HT-29 (cell line): ENCODE results near the gene CDR2L. TPM values are rescaled to one million over a fixed set of nuclear protein-coding genes. Genes with fewer than 3 reads are reported as not detected.

Source experiments
- DNase-seq: peaks from one replicate; pipeline ENCODE4 v3.0.0-alpha.2; 2015; ENCODE audit warnings: low spot score
- total RNA-seq: library from RNA; depleted of rRNA; stranded (reverse); fragments of >200 nt; shearing (Covaris generic); gene quantifications from 2 replicates; pipeline ENCODE4 v1.2.3, GENCODE V29; 2014; rRNA removed

CDR2L gene
- 10.2 and 10.6 TPM in 2 replicates for total RNA-seq

- peak; percentile 92 for DNase-seq
Observed at GRCh38 chr17:74987418-74987908, at the start of gene CDR2L. Gene CDR2L (plus strand): TSS chr17:74987632. CDS start chr17:74988044, 412 bp downstream.

- no peak for DNase-seq
Observed at GRCh38 chr17:74938194-74938950, 49.1 kb upstream of the CDR2L start.

GRCh38 chr17:74939534-74939933 lies 47.9 kb upstream of the CDR2L start:
- DNase-seq, result no peak

DNA sequence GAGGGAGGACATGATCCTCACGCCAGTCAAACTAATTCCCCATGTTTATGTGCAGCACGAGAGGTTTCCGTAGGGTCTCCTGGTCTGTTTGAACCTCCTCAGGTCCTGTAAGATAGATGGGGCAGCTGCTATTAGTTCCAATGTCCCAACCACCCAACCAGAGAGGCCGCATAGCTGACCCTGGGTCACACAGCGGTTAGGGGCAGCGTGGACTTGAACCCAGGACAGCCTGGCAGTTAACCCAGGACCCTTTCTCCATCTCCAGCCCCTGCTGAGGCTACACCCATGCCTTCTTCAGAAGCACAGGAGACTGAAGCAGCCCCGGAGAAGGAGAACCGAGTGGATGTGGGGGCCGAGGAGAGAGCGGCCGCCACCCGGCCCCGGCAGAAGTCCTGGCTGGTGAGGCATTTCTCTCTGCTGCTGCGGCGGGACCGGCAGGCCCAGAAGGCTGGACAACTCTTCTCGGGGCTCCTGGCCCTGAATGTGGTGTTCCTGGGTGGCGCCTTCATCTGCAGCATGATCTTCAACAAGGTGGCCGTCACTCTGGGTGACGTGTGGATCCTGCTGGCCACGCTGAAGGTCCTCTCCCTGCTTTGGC lies 46.2 kb upstream of the CDR2L start:
- no peak for DNase-seq

DNA sequence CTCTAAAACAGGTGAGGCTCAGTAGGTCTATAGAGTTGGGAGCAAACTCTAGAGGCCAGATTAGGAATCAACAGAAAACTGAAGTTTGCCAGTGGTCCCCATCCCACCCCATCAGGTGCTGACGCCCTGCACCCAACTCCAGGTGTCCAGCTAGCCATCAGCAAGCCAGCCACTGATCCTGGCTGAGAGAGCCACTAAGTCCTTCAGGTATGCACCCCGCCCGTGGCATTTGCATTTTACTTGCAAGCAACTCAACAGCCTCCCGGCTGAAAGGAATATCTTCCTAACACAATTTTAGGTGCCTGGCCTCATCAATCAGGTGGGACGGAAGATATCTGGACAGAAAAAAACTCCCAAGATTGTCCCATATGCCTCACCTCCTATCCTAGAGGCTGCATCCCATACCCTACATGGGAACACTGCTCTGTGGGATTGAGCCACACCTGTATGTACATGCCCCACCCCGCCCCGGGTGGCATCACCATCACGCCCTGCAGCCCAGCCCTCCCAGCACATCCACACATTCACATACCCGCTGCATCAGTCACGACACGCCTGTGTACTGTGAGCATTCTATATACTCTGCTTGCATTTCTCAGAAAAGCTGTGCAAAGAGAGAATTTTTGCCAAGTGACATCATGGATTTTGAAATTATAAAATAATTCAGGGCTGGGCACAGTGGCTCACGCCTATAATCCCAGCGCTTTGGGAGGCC lies 43.5 kb upstream of the CDR2L start:
- no peak for DNase-seq

- no peak for DNase-seq
Observed at GRCh38 chr17:74945543-74945942, 41.9 kb upstream of the CDR2L start.

DNA sequence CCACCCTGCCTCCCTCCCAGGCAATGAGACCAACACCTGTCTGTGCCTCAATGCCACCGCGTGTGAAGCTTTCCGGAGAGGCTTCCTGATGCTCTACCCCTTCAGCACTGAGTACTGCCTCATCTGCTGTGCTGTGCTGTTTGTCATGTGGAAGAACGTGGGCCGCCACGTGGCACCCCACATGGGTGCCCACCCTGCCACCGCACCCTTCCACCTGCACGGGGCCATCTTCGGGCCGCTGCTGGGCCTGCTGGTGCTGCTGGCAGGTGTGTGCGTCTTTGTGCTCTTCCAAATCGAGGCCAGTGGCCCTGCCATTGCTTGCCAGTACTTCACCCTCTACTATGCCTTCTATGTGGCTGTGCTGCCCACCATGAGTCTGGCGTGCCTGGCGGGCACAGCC lies 40.8 kb upstream of the CDR2L start:
- no peak for DNase-seq

- DNase-seq, result no peak
Observed at GRCh38 chr17:74947041-74947754, 40.2 kb upstream of the CDR2L start.

DNA sequence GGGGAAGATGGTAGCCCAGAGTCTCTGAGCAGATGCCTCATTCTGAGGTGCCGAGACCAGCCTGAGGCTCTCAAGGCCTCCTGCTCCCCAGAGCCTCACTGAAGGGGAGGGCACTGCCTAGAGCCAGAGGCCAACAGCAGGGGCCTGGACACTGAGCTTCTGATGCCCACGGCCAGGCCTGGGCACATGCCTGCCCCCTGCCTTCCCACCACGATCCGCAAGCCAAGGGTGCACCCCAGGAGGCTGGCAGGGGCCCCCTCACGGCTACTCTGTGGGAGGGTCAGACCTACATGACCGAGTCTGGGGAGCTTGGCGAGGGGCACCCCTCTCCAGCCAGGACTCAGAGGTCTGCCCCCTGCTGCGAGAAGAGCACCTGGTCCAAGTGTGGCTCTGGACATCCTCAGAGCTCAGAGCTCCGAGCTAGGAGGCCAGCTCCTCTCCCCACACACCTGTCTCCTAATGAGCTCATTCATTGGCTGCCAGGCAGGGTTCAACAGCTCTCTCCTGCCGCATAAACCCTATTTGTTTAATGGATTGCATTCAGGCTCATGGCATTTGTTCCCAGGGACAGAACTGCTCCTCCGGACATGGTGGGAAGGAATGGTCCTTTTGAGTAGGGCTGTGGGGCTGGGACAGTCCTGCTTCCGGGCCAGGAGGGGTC lies 37.8 kb upstream of the CDR2L start:
- DNase-seq, result no peak

DNA sequence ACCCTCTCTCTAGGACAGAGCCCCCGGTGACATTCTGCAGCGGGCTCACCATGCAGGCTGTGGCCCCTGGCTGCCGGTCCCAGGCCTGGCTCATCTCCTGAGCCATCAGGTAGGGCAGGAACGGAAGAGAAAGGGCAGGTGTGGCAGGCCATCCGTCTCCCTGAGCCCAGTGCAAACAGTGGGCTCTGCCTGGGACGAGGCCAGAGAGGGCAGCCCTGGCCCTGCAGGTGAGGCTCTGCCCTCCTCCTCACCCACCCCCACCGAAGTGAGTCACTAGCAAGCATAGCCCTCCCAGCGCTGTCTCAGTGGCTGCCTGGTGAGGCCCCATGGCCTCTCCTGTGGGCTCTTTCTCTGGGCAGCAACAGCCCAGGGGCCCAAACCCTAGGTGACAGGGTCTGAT lies 37.2 kb upstream of the CDR2L start:
- peak; percentile 23 for DNase-seq

- DNase-seq, result no peak
Observed at GRCh38 chr17:74951065-74951464, 36.4 kb upstream of the CDR2L start.

- DNase-seq, result no peak
Observed at GRCh38 chr17:74951680-74952421, 35.6 kb upstream of the CDR2L start.

- no peak for DNase-seq
Observed at GRCh38 chr17:74952431-74953133, 34.9 kb upstream of the CDR2L start.

- DNase-seq, result no peak
Observed at GRCh38 chr17:74953134-74953687, 34.2 kb upstream of the CDR2L start.

DNA sequence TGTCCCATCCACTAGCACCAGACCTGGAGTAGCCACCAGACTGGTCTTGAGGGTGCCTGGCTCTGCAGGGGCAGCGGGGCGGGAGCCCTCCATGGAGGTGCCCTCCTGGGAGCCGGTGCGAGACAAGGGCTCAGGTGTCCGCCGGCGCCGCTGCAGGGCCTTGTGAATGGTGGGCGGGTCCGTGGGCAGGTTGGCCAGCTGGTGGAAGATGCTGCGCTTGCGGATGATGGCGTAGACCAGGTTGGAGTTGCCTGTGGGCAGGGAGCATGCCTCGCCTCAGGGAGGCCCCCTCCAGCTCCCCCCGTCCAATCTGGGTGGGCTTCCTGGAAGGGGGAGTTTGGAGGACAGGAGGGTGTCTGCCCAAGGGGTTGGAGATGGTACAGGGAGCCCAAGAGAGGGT lies 33.3 kb upstream of the CDR2L start:
- no peak for DNase-seq

DNA sequence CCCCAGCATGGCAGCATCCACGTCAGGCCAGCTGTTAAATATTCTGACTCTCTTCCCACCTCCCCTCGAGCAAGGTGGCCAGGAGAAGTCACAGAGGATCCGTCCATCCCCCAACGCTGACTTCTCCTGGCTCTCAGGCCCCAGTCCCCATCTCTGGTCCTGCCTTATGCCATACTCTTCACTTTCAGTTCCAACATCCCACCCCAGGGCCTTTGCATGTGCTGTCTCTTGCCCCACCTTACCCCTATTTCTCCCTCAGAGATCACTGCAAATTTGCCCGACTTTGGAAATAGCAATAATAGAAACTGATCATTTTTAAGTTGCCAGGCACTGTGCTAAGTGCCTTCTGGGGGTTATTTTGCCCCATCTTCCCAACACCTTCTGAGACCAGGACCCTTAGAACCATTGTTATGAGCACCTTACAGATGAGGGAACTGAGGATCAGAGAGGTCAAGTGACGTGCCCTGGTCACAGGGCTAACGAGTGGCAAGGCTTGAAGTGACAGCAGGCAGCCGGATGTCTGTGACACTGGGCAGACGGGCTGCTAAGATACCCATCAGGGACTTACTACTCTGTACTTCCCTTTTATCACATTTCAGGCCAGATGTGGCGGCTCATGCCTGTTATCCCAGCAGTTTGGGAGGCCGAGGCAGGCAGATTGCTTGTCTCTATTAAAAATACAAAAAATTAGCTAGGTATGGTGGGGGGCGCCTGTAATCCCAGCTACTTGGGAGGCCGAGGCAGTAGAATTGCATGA lies 32.6 kb upstream of the CDR2L start:
- no peak for DNase-seq

DNA sequence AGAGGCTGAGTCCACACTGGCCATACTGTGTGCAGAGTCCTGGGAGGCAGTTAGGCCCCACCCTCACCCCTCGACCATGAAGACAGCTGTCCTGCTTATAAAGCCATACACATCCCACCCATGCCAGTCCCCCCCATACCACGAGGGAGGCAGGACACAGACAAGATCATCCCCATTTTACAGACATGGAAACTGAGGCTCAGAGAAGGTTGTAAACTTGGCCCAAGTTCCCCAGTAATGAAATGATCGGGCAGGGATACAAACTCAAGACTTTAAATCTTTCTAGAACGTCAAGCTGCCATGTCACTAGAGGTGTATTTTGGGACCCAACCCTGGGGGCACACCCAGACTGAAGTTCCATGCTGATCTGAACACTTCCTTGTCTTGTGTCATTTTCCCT lies 31.3 kb upstream of the CDR2L start:
- no peak for DNase-seq

GRCh38 chr17:74957935-74958740 lies 29.3 kb upstream of the CDR2L start:
- DNase-seq, result peak; percentile 68
